ENCODE results near the gene MYOZ2.

- no peak for TF ChIP-seq POLR2AphosphoS5 (IDR thresholded peaks at IDR 0.05; ENCODE audit: low read depth, low read length)
- no peak for TF ChIP-seq TMF1 (CRISPR knock-in tag; IDR thresholded peaks at IDR 0.05; ENCODE audit: low read depth)
- TF ChIP-seq EZH2 (conservative IDR thresholded peaks at IDR 0.05; ENCODE audit: low read depth, low read length): no peak
- TF ChIP-seq ZXDC (CRISPR knock-in tag; IDR thresholded peaks at IDR 0.05): no peak
- TF ChIP-seq ZNF274 (CRISPR knock-in tag; IDR thresholded peaks at IDR 0.05): no peak
- no peak for TF ChIP-seq YY1 (IDR thresholded peaks at IDR 0.05; ENCODE audit: insufficient read depth, insufficient replicate concordance, low read depth, low read length)
- no peak for TF ChIP-seq TARDBP (CRISPR knock-in tag; IDR thresholded peaks at IDR 0.05)
- TF ChIP-seq ZNF788 (CRISPR knock-in tag; IDR thresholded peaks at IDR 0.05; ENCODE audit: borderline replicate concordance): no peak
- no peak for TF ChIP-seq BRF2 (CRISPR knock-in tag; IDR thresholded peaks at IDR 0.05)
- no peak for TF ChIP-seq JUND (CRISPR knock-in tag; IDR thresholded peaks at IDR 0.05)
- no peak for TF ChIP-seq CTCF (CRISPR knock-in tag; IDR thresholded peaks at IDR 0.05)
- TF ChIP-seq ZNF446 (CRISPR knock-in tag; IDR thresholded peaks at IDR 0.05): no peak
Measured at GRCh38 chr4:119172223-119172622, 36.6 kb downstream of the MYOZ2 start.

Data from HepG2 (cell line).